Ovary (tissue), 3 donors: ENCODE data around the gene S100PBP.

Source experiments
- EP300 ChIP-seq: sonication (generic); formaldehyde crosslinking; IDR thresholded peaks from one replicate; pipeline ENCODE4 v1.6.1; 2017; ENCODE audit warnings: antibody characterized with exemption
- POLR2A ChIP-seq: fragments of 450-650 bp; IDR thresholded peaks from one replicate; pipeline ENCODE4 v1.6.1; 2017; ENCODE audit warnings: antibody characterized with exemption, mild to moderate bottlenecking, moderate library complexity
- TF ChIP-seq, protein P1 (sequence below), 3 donors: fragments of 450-650 bp in 2 of 3; fragments of 200-600 bp in 1 of 3; IDR thresholded peaks; one replicate each; pipeline versions ENCODE4 v1.5.1 to v1.8.0; 2016 to 2022; ENCODE audit warnings: antibody characterized with exemption in 3 of 3, mild to moderate bottlenecking in 1 of 3
- donor health status: DM: no; HTN: no; CAD: no.

GRCh38 chr1:32878183-32878582 lies 60.7 kb downstream of the S100PBP start:
- TF ChIP-seq, protein P1, sequence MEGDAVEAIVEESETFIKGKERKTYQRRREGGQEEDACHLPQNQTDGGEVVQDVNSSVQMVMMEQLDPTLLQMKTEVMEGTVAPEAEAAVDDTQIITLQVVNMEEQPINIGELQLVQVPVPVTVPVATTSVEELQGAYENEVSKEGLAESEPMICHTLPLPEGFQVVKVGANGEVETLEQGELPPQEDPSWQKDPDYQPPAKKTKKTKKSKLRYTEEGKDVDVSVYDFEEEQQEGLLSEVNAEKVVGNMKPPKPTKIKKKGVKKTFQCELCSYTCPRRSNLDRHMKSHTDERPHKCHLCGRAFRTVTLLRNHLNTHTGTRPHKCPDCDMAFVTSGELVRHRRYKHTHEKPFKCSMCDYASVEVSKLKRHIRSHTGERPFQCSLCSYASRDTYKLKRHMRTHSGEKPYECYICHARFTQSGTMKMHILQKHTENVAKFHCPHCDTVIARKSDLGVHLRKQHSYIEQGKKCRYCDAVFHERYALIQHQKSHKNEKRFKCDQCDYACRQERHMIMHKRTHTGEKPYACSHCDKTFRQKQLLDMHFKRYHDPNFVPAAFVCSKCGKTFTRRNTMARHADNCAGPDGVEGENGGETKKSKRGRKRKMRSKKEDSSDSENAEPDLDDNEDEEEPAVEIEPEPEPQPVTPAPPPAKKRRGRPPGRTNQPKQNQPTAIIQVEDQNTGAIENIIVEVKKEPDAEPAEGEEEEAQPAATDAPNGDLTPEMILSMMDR (IDR thresholded peaks at IDR 0.05) = no peak
- no peak for TF ChIP-seq EP300
- TF ChIP-seq POLR2A = no peak
